ENCODE results near the gene ZNF280C. TPM values are rescaled to one million over a fixed set of nuclear protein-coding genes. Genes with fewer than 3 reads are reported as not detected.

Gene ZNF280C
- total and polyA plus RNA-seq, 5 donors = 0.86 to 2.4 (median 2.0) TPM

GRCh38 chrX:130174045-130174704 lies 94.5 kb downstream of the ZNF280C start:
- ATAC-seq (peak; percentile 81 to 84), DNase-seq (peak; percentile 64 to 81 (median 74))
- no peak overlapping the region for H3K4me3 ChIP-seq (ENCODE audit: low read length)
- no peaks in the 10 kb centered on the region for H3K27me3 ChIP-seq (ENCODE audit: control insufficient read depth, insufficient read depth)
- WGBS = 13% methylated on average over 10 of the region's 10 CpGs
- intact Hi-C loops (cut with DNase I) = no loop called here
- peak overlapping the region; percentile 86 for H3K27ac ChIP-seq (ENCODE audit: low read length)
- H3K4me1 ChIP-seq (ENCODE audit: control insufficient read depth, insufficient read depth, low read length) = peaks cover 5% of the 10 kb centered on the region
- H3K9me3 ChIP-seq (ENCODE audit: control insufficient read depth, low read length) = no peaks in the 10 kb centered on the region

DNA sequence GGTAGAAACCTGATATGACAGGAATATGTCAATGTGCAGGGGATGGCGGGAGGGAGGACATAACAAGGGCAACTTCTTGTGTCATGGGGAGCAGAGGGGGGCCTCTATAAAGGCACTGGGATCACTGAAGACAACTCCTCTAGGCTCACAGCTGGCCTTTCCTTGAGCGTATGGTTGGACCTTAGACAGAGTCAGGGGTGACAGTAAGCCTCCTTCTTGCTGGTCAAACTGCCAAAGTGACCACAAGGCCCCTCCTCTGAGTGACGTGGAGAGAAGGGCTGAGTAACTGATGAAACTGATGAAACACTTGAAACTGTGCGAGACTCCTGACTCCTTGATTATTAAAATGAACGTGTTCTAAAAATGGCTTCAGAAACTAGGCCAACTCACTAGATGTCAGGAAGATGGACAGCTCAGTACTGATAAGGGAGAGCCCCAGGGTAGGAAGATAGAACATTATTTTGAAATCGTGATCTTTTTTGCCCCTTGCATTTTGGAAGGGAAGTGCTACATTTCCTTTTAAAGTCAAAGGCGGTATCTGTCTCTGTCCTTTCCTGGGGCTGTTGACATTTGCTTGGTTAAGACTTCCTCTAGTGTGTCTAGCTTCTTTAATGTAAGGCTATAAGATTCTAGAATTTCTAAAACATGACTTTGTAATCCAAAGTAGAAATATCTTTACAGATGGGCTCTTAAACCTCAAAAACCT lies 95.4 kb downstream of the ZNF280C start:
- Histone ChIP-seq H3K4me1 (ENCODE audit: control insufficient read depth, insufficient read depth, low read length) (peaks cover 5% of the 10 kb centered on the region), H3K9me3 (ENCODE audit: control insufficient read depth, low read length) (no peaks in the 10 kb centered on the region), H3K27me3 (ENCODE audit: control insufficient read depth, insufficient read depth) (no peaks in the 10 kb centered on the region), H3K4me3 (ENCODE audit: low read length) (no peak overlapping the region), H3K27ac (ENCODE audit: low read length) (peak overlapping the region; percentile 70)
- DNase-seq (peak; percentile 57 to 67 (median 62)), ATAC-seq (peak; percentile 58 to 76)
- intact Hi-C loops (cut with DNase I) = no loop called here
- WGBS = 12% methylated on average over 7 of the region's 7 CpGs

DNA sequence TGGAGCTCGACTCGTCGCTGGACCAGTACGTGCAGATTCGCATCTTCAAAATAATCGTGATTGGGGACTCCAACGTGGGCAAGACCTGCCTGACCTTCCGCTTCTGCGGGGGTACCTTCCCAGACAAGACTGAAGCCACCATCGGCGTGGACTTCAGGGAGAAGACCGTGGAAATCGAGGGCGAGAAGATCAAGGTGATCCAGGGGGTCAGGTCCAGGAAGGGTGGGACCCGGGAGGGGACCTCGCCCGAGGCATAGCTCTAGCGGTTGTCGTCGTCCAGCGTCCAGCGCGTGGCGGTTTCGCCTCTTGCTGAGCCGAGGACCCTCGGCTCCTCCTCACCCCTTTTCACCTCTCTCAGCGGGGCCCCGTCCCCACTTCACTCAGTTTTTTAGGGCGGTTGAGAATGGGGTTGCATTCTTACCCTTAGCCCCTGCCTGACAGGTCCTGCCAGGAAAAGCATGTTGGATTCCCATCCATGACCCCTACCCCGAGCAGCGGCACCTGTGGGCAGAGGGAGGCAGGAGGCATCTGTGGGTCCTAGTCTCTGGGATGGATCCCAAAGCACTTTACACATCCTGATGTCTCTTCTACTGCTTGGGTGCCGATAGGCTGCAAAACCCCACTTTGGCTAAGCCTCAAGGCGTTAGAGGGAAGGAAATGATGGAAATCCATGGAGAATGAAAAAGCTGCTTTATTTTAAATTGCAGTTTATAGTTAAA lies 96.4 kb downstream of the ZNF280C start:
- ATAC-seq = no peak
- no peaks in the 10 kb centered on the region for H3K9me3 ChIP-seq (ENCODE audit: control insufficient read depth, low read length)
- no peaks in the 10 kb centered on the region for H3K27me3 ChIP-seq (ENCODE audit: control insufficient read depth, insufficient read depth)
- DNase-seq = no peak
- H3K27ac ChIP-seq (ENCODE audit: low read length) = peak overlapping the region; percentile 70
- H3K4me1 ChIP-seq (ENCODE audit: control insufficient read depth, insufficient read depth, low read length) = peaks cover 5% of the 10 kb centered on the region
- intact Hi-C loops (cut with DNase I) = no loop called here
- H3K4me3 ChIP-seq (ENCODE audit: low read length) = peak overlapping the region; percentile 30
- WGBS = 12% methylated on average over 34 of the region's 34 CpGs

- Histone ChIP-seq H3K4me1 (ENCODE audit: control insufficient read depth, insufficient read depth, low read length) (peaks cover 5% of the 10 kb centered on the region), H3K4me3 (ENCODE audit: low read length) (peak within 1 kb of the TSS; percentile 30), H3K27ac (ENCODE audit: low read length) (peak within 1 kb of the TSS; percentile 70), H3K27me3 (ENCODE audit: control insufficient read depth, insufficient read depth) (no peaks in the 10 kb centered on the region), H3K9me3 (ENCODE audit: control insufficient read depth, low read length) (no peaks in the 10 kb centered on the region)
- ATAC-seq (peak; percentile 9 to 31), DNase-seq (peak; percentile 24 to 68 (median 62))
- under 1% methylated on average over 57 of the region's 61 CpGs for WGBS
- intact Hi-C loops (cut with DNase I) = no loop called here
Observed at GRCh38 chrX:130171446-130172126, 97.1 kb downstream of the ZNF280C start, which contains the start of gene RAB33A. RAB33A (plus strand) TSS chrX:130171962; CDS start chrX:130172063, 101 bp downstream.

GRCh38 chrX:130170752-130171445 lies 97.8 kb downstream of the ZNF280C start:
- 1% methylated on average over 36 of the region's 36 CpGs for WGBS
- peak; percentile 46 to 56 for ATAC-seq
- Histone ChIP-seq H3K27me3 (ENCODE audit: control insufficient read depth, insufficient read depth) (no peaks in the 10 kb centered on the region), H3K27ac (ENCODE audit: low read length) (no peak overlapping the region), H3K4me3 (ENCODE audit: low read length) (peak overlapping the region; percentile 30), H3K4me1 (ENCODE audit: control insufficient read depth, insufficient read depth, low read length) (peaks cover 5% of the 10 kb centered on the region), H3K9me3 (ENCODE audit: control insufficient read depth, low read length) (no peaks in the 10 kb centered on the region)
- intact Hi-C loops (cut with DNase I) = no loop called here
- DNase-seq = peak; percentile 44 to 74 (median 66)

DNA sequence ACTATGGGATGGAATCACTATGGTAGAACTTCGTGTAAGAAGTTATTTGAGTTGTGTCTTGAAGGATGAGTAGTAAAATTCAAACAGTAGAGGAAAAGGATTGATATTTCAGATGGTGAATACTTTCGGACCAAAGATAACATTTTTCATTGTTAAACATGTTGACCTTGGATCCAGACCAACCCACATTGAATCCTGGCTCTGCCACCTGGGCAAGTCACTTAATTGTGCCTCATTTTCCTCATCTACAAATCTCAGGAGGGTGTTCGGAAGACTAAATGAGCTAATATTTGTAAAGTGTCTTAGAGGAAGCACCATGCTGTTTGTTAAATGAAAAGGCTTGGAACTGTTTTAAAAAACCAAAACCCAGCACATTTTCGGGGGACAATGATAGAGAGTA lies 101.7 kb downstream of the ZNF280C start:
- H3K4me1 ChIP-seq (ENCODE audit: control insufficient read depth, insufficient read depth, low read length) = no peaks in the 10 kb centered on the region
- ATAC-seq = no peak
- no peaks in the 10 kb centered on the region for H3K9me3 ChIP-seq (ENCODE audit: control insufficient read depth, low read length)
- 52% methylated on average over 4 of the region's 4 CpGs for WGBS
- peak overlapping the region; percentile 90 for H3K4me3 ChIP-seq (ENCODE audit: low read length)
- no peaks in the 10 kb centered on the region for H3K27me3 ChIP-seq (ENCODE audit: control insufficient read depth, insufficient read depth)
- no peak for DNase-seq
- intact Hi-C loops (cut with DNase I) = no loop called here
- no peak overlapping the region for H3K27ac ChIP-seq (ENCODE audit: low read length)

GRCh38 chrX:130166503-130166777 lies 102.3 kb downstream of the ZNF280C start:
- H3K4me1 ChIP-seq (ENCODE audit: control insufficient read depth, insufficient read depth, low read length) = no peaks in the 10 kb centered on the region
- 1% methylated on average over 4 of the region's 4 CpGs for WGBS
- H3K9me3 ChIP-seq (ENCODE audit: control insufficient read depth, low read length) = no peaks in the 10 kb centered on the region
- ATAC-seq (no peak), DNase-seq (no peak)
- no peaks in the 10 kb centered on the region for H3K27me3 ChIP-seq (ENCODE audit: control insufficient read depth, insufficient read depth)
- intact Hi-C loops (cut with DNase I) = no loop called here
- H3K27ac ChIP-seq (ENCODE audit: low read length) = peak overlapping the region; percentile 92
- H3K4me3 ChIP-seq (ENCODE audit: low read length) = peak overlapping the region; percentile 90

DNA sequence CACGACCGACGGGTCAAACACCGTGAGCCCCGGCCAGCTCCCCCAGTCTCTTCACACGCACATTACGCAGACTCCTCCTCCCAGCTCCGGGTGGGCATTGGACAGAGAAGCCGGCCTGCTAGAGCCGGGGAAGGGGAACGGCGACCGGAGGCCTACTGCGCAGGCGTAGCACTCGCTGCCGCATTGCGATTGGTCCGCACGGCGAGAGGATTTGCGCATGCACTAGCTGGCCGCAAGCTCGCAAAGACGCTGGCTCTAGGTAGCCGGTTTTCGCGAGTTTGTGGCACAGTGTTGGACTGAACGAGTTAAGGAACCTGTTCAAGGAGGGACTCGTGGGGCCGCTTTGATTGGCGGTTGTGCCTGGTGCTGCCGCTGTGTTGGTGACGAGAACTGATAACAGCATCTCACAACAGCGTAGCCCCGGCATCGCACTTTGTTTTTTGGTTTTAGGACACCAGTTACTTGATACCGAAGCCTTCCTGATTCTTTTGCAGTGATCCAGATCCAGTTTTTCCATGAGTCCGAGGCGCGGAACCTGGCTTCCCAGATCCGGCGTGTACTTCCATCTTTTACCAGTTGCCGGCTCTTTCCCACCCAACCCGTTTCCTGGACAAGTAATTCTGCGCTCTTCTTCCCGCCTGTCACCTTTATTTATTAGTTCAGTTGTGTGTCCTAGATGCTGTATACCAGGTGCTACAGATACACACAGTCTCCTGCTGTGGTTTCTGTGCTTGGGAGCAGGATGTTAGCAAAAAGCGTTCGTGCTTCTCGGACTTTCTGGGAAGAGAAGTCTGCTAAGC lies 102.8 kb downstream of the ZNF280C start, which contains the start of gene AIFM1:
AIFM1 (minus strand) TSS at position 139 of the 800 bp plus-strand sequence. CDS start 185 bp downstream, outside the sequence.
- Histone ChIP-seq H3K9me3 (ENCODE audit: control insufficient read depth, low read length) (no peaks in the 10 kb centered on the region), H3K4me1 (ENCODE audit: control insufficient read depth, insufficient read depth, low read length) (no peaks in the 10 kb centered on the region), H3K4me3 (ENCODE audit: low read length) (peak within 1 kb of the TSS; percentile 90), H3K27me3 (ENCODE audit: control insufficient read depth, insufficient read depth) (no peaks in the 10 kb centered on the region), H3K27ac (ENCODE audit: low read length) (peak within 1 kb of the TSS; percentile 92)
- ATAC-seq = peak; percentile 98 to 99
- WGBS = under 1% methylated on average over 50 of the region's 50 CpGs
- intact Hi-C loops (cut with DNase I) = no loop called here
- DNase-seq = peak; percentile 93 to 97 (median 96)

- ATAC-seq (peak in 1 of 2 donors; percentile 70), DNase-seq (peak in 1 of 3 donors; percentile 51)
- peak overlapping the region; percentile 90 for H3K4me3 ChIP-seq (ENCODE audit: low read length)
- no peaks in the 10 kb centered on the region for H3K9me3 ChIP-seq (ENCODE audit: control insufficient read depth, low read length)
- H3K4me1 ChIP-seq (ENCODE audit: control insufficient read depth, insufficient read depth, low read length) = no peaks in the 10 kb centered on the region
- H3K27me3 ChIP-seq (ENCODE audit: control insufficient read depth, insufficient read depth) = no peaks in the 10 kb centered on the region
- peak overlapping the region; percentile 92 for H3K27ac ChIP-seq (ENCODE audit: low read length)
- intact Hi-C loops (cut with DNase I) = no loop called here
- WGBS = under 1% methylated on average over 32 of the region's 32 CpGs
Observed at GRCh38 chrX:130165181-130165702, 103.5 kb downstream of the ZNF280C start.
